ENCODE measurements around the gene KIN.

KIN gene

GRCh38 chr10:7744307-7744706 is 43.5 kb downstream of the KIN start:
- Histone ChIP-seq H2BK5ac (ENCODE audit: low read depth, low read length, poor library complexity) (no peak overlapping the region), H3K36me3 (ENCODE audit: control insufficient read depth in 1 of 2, insufficient read depth in 2 of 2, low read length in 2 of 2) (no peaks in the 10 kb centered on the region), H2BK12ac (ENCODE audit: low read length) (no peak overlapping the region), H3K4ac (ENCODE audit: low read depth, low read length) (no peak overlapping the region), H3K27me3 (ENCODE audit: insufficient read depth, low read length) (no peaks in the 10 kb centered on the region), H3K4me2 (ENCODE audit: low read length) (no peak overlapping the region), H4K91ac (ENCODE audit: low read depth, low read length) (no peak overlapping the region), H4K8ac (ENCODE audit: low read depth, low read length) (no peak overlapping the region), H3K4me1 (ENCODE audit: control insufficient read depth in 1 of 2, insufficient read depth in 2 of 2, low read length in 2 of 2) (no peaks in the 10 kb centered on the region), H2AFZ (ENCODE audit: insufficient read depth, low read length, poor library complexity) (no peak overlapping the region), H3K79me1 (ENCODE audit: low read length) (no peaks in the 10 kb centered on the region), H3K18ac (ENCODE audit: low read length) (no peak overlapping the region), H3K9ac (ENCODE audit: low read length) (no peak overlapping the region), H2AK5ac (ENCODE audit: low read length) (no peak overlapping the region), H3K14ac (ENCODE audit: low read length) (no peak overlapping the region), H3K23ac (ENCODE audit: low read length) (no peak overlapping the region), H3K4me3 (ENCODE audit: low read depth, low read length) (no peak overlapping the region), H4K12ac (ENCODE audit: low read depth, low read length) (no peak overlapping the region), H3K79me2 (ENCODE audit: control insufficient read depth, insufficient read depth, low read length, poor library complexity) (no peaks in the 10 kb centered on the region), H3K9me3 (ENCODE audit: insufficient read depth, low read depth, low read length) (peaks cover 1% of the 10 kb centered on the region), H3K27ac (ENCODE audit: low read depth, low read length) (no peak overlapping the region), H2BK120ac (ENCODE audit: insufficient read depth, low read length, poor library complexity) (no peak overlapping the region)
- no peak for DNase-seq
- no CpG with 5 or more reads among the region's 8 CpGs for WGBS (ENCODE audit: extremely low coverage, insufficient coverage, insufficient read length)

- no peak overlapping the region for H3K4me3 ChIP-seq (ENCODE audit: low read depth, low read length)
- no peak overlapping the region for H3K4me2 ChIP-seq (ENCODE audit: low read length)
- H3K4ac ChIP-seq (ENCODE audit: low read depth, low read length) = no peak overlapping the region
- no peak overlapping the region for H3K14ac ChIP-seq (ENCODE audit: low read length)
- no peak overlapping the region for H2AK5ac ChIP-seq (ENCODE audit: low read length)
- no peaks in the 10 kb centered on the region for H3K27me3 ChIP-seq (ENCODE audit: insufficient read depth, low read length)
- no peak overlapping the region for H2AFZ ChIP-seq (ENCODE audit: insufficient read depth, low read length, poor library complexity)
- no peaks in the 10 kb centered on the region for H3K79me2 ChIP-seq (ENCODE audit: control insufficient read depth, insufficient read depth, low read length, poor library complexity)
- H3K36me3 ChIP-seq (ENCODE audit: control insufficient read depth in 1 of 2, insufficient read depth in 2 of 2, low read length in 2 of 2) = no peaks in the 10 kb centered on the region
- no peaks in the 10 kb centered on the region for H3K79me1 ChIP-seq (ENCODE audit: low read length)
- no peak for DNase-seq
- H3K4me1 ChIP-seq (ENCODE audit: control insufficient read depth in 1 of 2, insufficient read depth in 2 of 2, low read length in 2 of 2) = no peaks in the 10 kb centered on the region
- H3K23ac ChIP-seq (ENCODE audit: low read length) = no peak overlapping the region
- no peak overlapping the region for H4K8ac ChIP-seq (ENCODE audit: low read depth, low read length)
- H3K9me3 ChIP-seq (ENCODE audit: insufficient read depth, low read depth, low read length) = no peaks in the 10 kb centered on the region
- no peak overlapping the region for H3K9ac ChIP-seq (ENCODE audit: low read length)
- H4K91ac ChIP-seq (ENCODE audit: low read depth, low read length) = no peak overlapping the region
- H2BK120ac ChIP-seq (ENCODE audit: insufficient read depth, low read length, poor library complexity) = no peak overlapping the region
- H3K18ac ChIP-seq (ENCODE audit: low read length) = no peak overlapping the region
- no CpG with 5 or more reads among the region's 20 CpGs for WGBS (ENCODE audit: extremely low coverage, insufficient coverage, insufficient read length)
- H2BK12ac ChIP-seq (ENCODE audit: low read length) = no peak overlapping the region
- H3K27ac ChIP-seq (ENCODE audit: low read depth, low read length) = no peak overlapping the region
- no peak overlapping the region for H4K12ac ChIP-seq (ENCODE audit: low read depth, low read length)
- no peak overlapping the region for H2BK5ac ChIP-seq (ENCODE audit: low read depth, low read length, poor library complexity)
These were observed 49.0 kb downstream of the KIN start for GRCh38 chr10:7738536-7739407.

- Histone ChIP-seq H4K8ac (ENCODE audit: low read depth, low read length) (no peak overlapping the region), H3K27me3 (ENCODE audit: insufficient read depth, low read length) (no peaks in the 10 kb centered on the region), H3K14ac (ENCODE audit: low read length) (no peak overlapping the region), H3K9ac (ENCODE audit: low read length) (no peak overlapping the region), H3K23ac (ENCODE audit: low read length) (no peak overlapping the region), H2AFZ (ENCODE audit: insufficient read depth, low read length, poor library complexity) (no peak overlapping the region), H3K4me1 (ENCODE audit: control insufficient read depth in 1 of 2, insufficient read depth in 2 of 2, low read length in 2 of 2) (no peaks in the 10 kb centered on the region), H2AK5ac (ENCODE audit: low read length) (no peak overlapping the region), H2BK120ac (ENCODE audit: insufficient read depth, low read length, poor library complexity) (no peak overlapping the region), H3K9me3 (ENCODE audit: insufficient read depth, low read depth, low read length) (no peaks in the 10 kb centered on the region), H3K79me1 (ENCODE audit: low read length) (no peaks in the 10 kb centered on the region), H3K79me2 (ENCODE audit: control insufficient read depth, insufficient read depth, low read length, poor library complexity) (no peaks in the 10 kb centered on the region), H2BK12ac (ENCODE audit: low read length) (no peak overlapping the region), H2BK5ac (ENCODE audit: low read depth, low read length, poor library complexity) (no peak overlapping the region), H4K91ac (ENCODE audit: low read depth, low read length) (no peak overlapping the region), H3K27ac (ENCODE audit: low read depth, low read length) (no peak overlapping the region), H3K4me2 (ENCODE audit: low read length) (no peak overlapping the region), H3K4ac (ENCODE audit: low read depth, low read length) (no peak overlapping the region), H3K36me3 (ENCODE audit: control insufficient read depth in 1 of 2, insufficient read depth in 2 of 2, low read length in 2 of 2) (no peaks in the 10 kb centered on the region), H3K4me3 (ENCODE audit: low read depth, low read length) (no peak overlapping the region), H3K18ac (ENCODE audit: low read length) (no peak overlapping the region), H4K12ac (ENCODE audit: low read depth, low read length) (no peak overlapping the region)
- no CpG with 5 or more reads among the region's 13 CpGs for WGBS (ENCODE audit: extremely low coverage, insufficient coverage, insufficient read length)
- DNase-seq = no peak
These were observed 53.0 kb downstream of the KIN start for GRCh38 chr10:7734821-7735220.

GRCh38 chr10:7722927-7723529 is 64.8 kb downstream of the KIN start:
- 97% methylated on average over 4 of the region's 18 CpGs for WGBS (ENCODE audit: extremely low coverage, insufficient coverage, insufficient read length)
- no peak overlapping the region for H4K12ac ChIP-seq (ENCODE audit: low read depth, low read length)
- no peak for DNase-seq
- H3K9me3 ChIP-seq (ENCODE audit: insufficient read depth, low read depth, low read length) = peaks cover 4% of the 10 kb centered on the region
- H4K8ac ChIP-seq (ENCODE audit: low read depth, low read length) = no peak overlapping the region
- no peak overlapping the region for H3K27ac ChIP-seq (ENCODE audit: low read depth, low read length)
- no peak overlapping the region for H3K4me3 ChIP-seq (ENCODE audit: low read depth, low read length)
- no peaks in the 10 kb centered on the region for H3K27me3 ChIP-seq (ENCODE audit: insufficient read depth, low read length)
- H3K4me1 ChIP-seq (ENCODE audit: control insufficient read depth in 1 of 2, insufficient read depth in 2 of 2, low read length in 2 of 2) = no peaks in the 10 kb centered on the region
- no peak overlapping the region for H3K18ac ChIP-seq (ENCODE audit: low read length)
- no peak overlapping the region for H2AFZ ChIP-seq (ENCODE audit: insufficient read depth, low read length, poor library complexity)
- H3K4ac ChIP-seq (ENCODE audit: low read depth, low read length) = no peak overlapping the region
- no peak overlapping the region for H3K23ac ChIP-seq (ENCODE audit: low read length)
- H3K14ac ChIP-seq (ENCODE audit: low read length) = no peak overlapping the region
- no peaks in the 10 kb centered on the region for H3K36me3 ChIP-seq (ENCODE audit: control insufficient read depth in 1 of 2, insufficient read depth in 2 of 2, low read length in 2 of 2)
- H4K91ac ChIP-seq (ENCODE audit: low read depth, low read length) = no peak overlapping the region
- H2BK5ac ChIP-seq (ENCODE audit: low read depth, low read length, poor library complexity) = no peak overlapping the region
- no peak overlapping the region for H3K4me2 ChIP-seq (ENCODE audit: low read length)
- H2BK12ac ChIP-seq (ENCODE audit: low read length) = no peak overlapping the region
- no peak overlapping the region for H3K9ac ChIP-seq (ENCODE audit: low read length)
- H3K79me1 ChIP-seq (ENCODE audit: low read length) = no peaks in the 10 kb centered on the region
- H2BK120ac ChIP-seq (ENCODE audit: insufficient read depth, low read length, poor library complexity) = no peak overlapping the region
- no peak overlapping the region for H2AK5ac ChIP-seq (ENCODE audit: low read length)
- no peaks in the 10 kb centered on the region for H3K79me2 ChIP-seq (ENCODE audit: control insufficient read depth, insufficient read depth, low read length, poor library complexity)
